Amygdala (tissue), 56 donors: ENCODE measurements around the gene PRKAG2.
A peak's percentile ranks its signal among the peaks of the same experiment; 100 is the strongest.
"Not testable (repeated sequence)": the region's sequence is repeated elsewhere in the genome, so short reads cannot be mapped to it uniquely, and the experiment has no call there.

ENCODE experiments used
- DNase-seq, 56 donors: peaks; one replicate each; lab custom pipeline; 2025; lab: John Stamatoyannopoulos, UW

Gene PRKAG2

DNA sequence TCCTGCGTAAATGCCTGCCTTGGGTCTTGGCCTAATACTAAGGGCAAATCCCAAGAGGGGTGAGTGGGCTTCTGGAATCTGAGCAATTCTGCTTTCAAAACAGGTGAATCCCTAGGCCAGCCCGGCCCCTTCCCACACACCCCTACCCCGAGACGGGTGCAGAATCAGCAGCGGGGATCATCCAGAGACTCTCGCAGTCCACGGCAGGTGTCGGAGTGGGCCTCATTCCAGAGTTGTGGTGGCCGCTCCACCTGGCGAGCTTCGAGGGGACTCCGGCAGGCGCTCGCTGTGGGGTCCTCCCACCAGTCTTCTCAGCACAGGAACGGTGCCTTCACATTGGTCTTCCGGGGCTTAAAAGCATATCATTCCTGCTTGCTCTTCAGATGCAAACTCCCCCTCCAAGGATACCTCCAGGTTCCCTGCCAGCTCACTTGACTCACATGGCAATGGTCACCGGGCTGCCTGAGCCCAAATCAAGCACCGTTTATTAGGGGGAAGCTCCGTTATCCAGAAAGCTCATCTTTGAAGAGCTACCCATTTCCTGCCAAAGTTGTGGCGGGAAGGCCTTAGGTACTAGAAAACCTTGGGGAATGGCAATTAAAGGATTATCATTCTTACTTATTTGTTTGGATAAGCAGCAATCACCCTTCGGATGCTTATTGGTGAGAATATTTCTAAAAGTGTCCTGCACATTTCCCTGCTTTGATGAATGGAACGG is 67.6 kb downstream of the PRKAG2 start:
- DNase-seq = no peak

- peak in 2 of 56 donors; percentile 11 to 12 for DNase-seq
These were observed 68.3 kb downstream of the PRKAG2 start for GRCh38 chr7:151808400-151809145.

GRCh38 chr7:151807846-151808245 is 69.1 kb downstream of the PRKAG2 start:
- DNase-seq = no peak

GRCh38 chr7:151806952-151807775 is 69.8 kb downstream of the PRKAG2 start:
- DNase-seq = no peak

DNA sequence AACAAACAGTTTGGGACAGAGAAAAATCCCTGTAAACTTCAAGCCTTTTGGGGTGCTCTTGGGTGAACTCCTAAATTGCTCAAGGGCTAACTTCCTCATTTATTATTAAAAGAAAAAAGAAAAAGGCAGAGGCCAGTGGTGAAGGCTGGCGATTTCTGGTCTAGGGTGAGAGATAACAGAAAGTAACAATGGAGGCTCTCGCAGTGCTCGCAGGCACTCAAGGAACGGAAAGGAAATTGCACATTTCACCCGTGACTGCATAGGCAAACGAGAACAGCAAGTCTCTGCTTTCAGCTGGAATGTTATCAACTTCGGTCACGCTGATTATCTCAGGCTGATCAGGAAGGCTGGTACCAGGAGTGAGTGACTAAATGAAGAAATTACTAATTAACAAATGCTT is 70.7 kb downstream of the PRKAG2 start:
- DNase-seq = no peak

DNA sequence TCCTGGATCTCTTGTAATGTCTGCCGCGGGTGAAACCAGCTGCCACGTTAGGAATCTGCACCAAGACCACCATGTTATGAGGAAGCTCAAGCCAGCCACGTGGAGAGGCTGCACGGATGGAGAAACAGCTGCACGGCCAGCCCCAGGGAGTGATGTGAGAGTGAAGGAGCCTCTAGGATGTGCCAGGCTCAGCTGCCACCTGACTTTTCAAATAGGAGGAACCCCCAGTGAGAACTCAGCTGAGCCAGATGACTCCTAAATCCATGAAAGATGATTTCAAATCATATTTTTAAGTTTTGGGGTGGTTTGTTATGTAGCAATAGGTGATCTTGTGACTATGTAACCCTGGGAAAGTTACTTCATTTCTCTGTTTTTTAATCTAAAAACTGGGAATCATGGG is 71.7 kb downstream of the PRKAG2 start:
- no peak for DNase-seq

GRCh38 chr7:151804756-151805155 is 72.2 kb downstream of the PRKAG2 start:
- no peak for DNase-seq

GRCh38 chr7:151803841-151804240 is 73.1 kb downstream of the PRKAG2 start:
- DNase-seq = no peak

DNA sequence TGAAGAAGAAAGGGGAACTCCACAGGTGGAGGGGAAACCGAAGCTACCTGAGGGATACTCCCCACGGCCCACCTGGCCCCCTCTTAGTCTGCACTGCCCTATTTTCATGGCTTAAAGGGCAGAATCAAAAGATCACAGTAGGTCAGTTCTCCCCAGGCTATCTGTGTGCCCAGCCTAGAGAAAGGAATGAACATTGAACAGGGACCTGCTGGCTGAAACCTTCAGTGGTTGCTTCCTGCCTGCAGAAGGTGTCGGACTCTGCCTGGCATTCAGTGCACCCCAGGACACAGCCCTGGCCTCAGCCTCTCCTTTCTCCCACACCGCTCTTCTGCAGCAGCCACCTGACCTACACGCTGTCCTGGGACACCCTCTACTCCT is 74.5 kb downstream of the PRKAG2 start:
- no peak for DNase-seq

DNA sequence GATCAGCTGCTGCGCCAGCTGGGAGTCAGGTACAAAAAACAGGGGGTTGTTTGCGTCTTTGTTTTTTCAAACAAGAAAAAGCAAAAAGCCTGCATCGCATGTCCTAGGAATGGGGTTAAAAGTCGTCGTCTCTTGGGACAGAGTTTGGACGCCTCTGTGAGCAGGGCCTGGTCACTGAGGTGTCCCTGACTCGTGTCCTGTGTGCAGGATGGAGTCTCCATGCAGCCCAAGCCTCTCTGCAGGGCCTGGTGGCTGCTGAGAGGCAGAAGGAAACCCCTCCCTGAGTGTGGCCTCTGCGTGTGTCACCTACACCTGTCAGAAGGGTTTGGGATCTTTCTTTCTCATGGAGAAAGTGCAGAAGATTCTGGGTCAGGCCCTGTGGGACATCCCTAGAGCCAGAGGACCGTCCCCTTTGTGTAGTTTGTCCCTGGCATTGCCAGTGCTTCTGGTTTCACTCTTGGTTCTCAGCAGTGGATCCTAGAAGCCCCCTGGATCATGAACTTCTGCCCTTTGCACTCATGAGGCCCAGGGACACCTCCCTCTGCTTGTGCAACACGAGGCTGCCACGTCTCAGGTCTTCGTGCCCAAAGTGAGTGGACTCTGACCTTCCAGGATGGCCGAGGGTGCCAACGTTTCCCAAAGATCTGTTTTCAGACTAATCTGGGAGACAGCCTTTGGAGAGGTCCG is 75.0 kb downstream of the PRKAG2 start:
- DNase-seq = no peak

DNA sequence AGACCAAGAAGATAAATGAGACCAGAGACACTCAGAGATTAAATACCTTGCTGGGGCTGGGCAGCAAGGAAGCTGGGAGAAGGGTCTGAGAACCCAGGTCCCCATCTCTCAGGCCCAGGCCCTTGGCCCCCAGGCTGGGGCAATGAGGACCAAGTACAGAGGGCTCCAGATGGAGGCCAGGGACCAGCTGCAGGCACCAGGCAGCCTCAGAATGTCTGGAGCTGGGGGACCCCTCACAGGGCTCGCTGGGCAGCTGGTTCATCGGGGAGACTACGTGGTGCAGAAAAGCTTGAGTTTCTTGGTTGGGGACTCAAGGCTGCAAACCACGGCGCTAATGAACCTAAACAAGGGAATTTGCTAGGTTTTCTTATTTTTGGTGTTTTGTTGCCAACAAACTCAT is 75.6 kb downstream of the PRKAG2 start:
- no peak for DNase-seq

DNA sequence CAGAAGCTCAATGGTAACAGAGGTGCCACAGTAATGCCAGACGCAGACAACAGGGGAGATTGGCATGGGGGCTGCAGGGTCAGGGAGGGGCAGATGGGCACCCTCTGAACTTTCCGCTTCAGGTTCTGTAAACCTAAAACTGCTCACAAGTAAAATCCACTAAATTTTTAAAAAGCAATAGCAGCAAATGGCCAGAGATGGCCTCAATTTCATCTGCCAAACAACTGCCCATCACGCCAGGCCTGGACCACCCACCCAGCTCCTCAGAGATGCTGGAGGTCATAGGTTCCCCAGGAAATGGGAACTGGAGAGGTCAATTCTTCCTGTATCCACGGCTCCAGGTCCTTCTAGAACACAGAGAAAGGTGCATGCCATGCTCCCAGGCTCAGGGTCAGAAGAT is 76.1 kb downstream of the PRKAG2 start:
- DNase-seq = no peak

GRCh38 chr7:151800391-151800790 is 76.5 kb downstream of the PRKAG2 start:
- DNase-seq = no peak

- no peak for DNase-seq
These were observed 77.4 kb downstream of the PRKAG2 start for GRCh38 chr7:151799506-151799905.

GRCh38 chr7:151798851-151799448 is 78.0 kb downstream of the PRKAG2 start:
- no peak for DNase-seq

DNA sequence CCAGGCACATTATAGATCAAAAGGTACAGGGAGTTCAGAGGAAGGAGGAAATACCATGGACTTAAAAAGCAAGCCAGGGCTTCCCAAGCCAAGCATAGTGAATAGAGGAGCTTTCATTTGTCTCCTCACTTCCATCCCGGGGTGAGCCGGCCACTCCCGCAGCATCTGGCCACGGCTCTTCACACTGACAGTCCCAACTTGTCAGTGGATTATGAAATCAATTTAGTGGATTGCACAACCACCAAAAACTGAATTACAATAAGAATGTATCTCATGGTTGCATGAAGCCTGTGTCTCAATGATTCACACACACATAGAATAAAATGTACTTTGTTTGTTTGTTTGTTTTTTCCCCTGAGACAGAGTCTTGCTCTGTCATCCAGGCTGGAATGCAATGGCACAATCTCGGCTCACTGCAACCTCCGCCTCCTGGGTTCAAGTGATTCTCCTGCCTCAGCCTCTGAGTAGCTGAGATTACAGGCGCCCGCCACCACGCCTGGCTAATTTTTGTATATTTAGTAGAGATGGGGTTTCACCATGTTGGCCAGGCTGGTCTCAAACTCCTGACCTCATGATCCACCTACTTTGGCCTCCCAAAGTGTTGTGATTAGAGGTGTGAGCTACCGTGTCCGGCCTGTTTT is 79.1 kb downstream of the PRKAG2 start:
- DNase-seq = not testable (repeated sequence)

DNA sequence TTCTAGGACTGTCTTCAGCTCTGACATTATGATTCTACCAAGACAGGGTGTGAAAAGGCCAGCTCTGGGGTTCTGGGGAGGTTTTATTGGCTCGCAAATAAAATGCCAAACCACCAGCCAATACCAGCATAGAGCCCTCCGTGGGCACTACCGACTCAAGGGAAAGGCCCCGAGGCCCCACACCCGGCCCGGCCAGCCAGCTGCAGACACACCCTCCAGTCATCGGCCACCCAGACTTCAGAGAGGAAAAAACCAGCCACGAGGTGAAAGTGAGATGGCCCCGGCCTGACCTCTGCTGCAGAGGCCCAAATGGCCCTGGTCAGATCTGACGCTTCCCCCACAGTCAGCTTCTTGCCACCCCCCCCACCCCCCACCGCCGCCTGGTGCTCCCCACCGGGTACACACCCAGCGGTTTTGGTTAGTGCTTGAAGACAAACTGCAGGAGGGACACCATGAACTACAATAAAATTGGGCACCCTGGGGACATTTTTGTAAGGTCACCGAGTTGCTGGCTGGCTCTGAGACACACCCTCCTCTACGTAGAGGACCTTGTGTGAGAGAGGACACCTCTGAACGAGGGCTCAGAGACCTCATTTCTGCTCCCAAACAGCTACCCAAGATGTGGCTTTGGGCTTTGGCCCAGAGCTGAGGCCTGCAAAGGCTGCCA is 79.9 kb downstream of the PRKAG2 start:
- no peak for DNase-seq

DNA sequence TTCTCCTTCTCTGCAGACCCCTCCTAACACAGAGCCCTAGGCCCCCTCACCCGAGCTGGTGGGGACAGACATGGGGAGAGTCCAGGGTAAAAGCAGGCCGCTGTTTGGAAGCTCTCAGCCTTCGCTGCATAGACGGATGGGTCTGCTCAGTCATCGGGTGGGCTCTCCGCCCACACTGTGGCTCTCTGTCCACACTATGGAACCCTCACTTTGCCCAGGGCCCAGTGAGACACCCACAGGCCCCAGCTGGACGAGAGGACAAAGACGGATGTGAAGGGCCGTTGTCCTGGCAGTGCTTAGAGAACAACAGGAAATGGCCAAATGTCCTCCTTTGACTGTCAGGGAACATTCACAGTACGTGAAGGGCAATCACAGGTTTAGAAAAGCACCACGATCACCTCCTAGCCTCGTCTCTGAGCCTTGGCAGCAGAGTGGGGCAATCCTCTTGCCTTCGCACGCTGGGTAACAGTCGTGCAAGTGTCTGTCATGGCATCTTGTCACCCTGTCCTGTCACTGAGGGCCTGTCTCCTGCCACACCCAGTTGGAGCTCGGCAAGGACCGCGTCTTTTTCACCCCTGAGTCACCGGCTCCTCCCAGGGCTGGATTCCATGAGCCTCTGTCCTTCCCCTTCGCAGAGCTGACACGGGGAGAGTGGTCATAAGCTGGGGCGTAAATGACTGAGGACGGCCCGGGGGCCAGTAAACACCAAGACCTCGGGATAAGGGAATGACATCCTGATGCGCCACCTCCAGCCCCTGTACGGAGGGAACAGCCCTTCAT is 80.6 kb downstream of the PRKAG2 start:
- DNase-seq = no peak
